GM12891 (cell line): ENCODE data around the gene ZP2.

ENCODE experiments used
- PAX5 ChIP-seq: IDR thresholded peaks from 2 replicates; pipeline ENCODE4 v1.6.1; 2011; ENCODE audit warnings: low read length, moderate library complexity, mild to moderate bottlenecking; ENCODE audit not compliant: insufficient read depth, severe bottlenecking
- POLR2A ChIP-seq: IDR thresholded peaks from 2 replicates; pipeline ENCODE4 v1.6.1; 2011; ENCODE audit warnings: low read depth, low read length, control low read depth
- POLR2AphosphoS5 ChIP-seq: IDR thresholded peaks from 2 replicates; pipeline ENCODE4 v1.6.1; 2011; ENCODE audit warnings: low read depth, low read length, control low read depth
- SPI1 ChIP-seq: IDR thresholded peaks from 2 replicates; pipeline ENCODE4 v1.6.1; 2011; ENCODE audit warnings: low read depth, low read length, control low read depth
- TAF1 ChIP-seq: IDR thresholded peaks from 2 replicates; pipeline ENCODE4 v1.6.1; 2011; ENCODE audit warnings: low read depth, low read length, control low read depth

DNA sequence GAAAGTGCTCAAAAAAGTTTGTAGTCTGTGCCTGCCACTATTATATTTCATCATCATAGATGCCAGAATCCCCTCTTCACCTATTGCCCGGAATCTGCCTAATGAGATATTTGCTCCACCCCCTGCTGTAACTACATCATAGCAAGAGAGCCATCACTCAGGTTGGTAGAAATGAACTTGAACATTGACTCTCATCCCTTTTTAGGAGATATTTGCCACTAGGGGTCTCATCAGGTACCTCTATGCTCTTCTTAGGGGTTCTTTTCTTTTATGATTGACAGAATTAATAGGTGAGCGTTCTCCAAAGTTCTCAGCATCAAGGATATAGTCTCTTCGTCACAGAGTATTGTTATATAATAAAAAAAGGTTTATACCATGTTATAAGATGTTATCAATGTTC, 42.1 kb upstream of the ZP2 start:
- TF ChIP-seq POLR2AphosphoS5 (no peak), TAF1 (no peak), POLR2A (no peak), SPI1 (no peak), PAX5 (no peak)
